B cell (primary cell): ENCODE results near the gene CHRNA4.

ENCODE experiments used
- EZH2 ChIP-seq: IDR thresholded peaks from 2 replicates; pipeline ENCODE4 v1.6.1; 2012; ENCODE audit warnings: borderline replicate concordance, low read depth, mild to moderate bottlenecking, moderate library complexity, low read length; ENCODE audit not compliant: insufficient read depth, poor library complexity, severe bottlenecking
- TF ChIP-seq, protein P1 (sequence below): fragments of 200-600 bp; IDR thresholded peaks from one replicate; pipeline ENCODE4 v1.8.0; 2022; ENCODE audit warnings: antibody characterized with exemption, mild to moderate bottlenecking

DNA sequence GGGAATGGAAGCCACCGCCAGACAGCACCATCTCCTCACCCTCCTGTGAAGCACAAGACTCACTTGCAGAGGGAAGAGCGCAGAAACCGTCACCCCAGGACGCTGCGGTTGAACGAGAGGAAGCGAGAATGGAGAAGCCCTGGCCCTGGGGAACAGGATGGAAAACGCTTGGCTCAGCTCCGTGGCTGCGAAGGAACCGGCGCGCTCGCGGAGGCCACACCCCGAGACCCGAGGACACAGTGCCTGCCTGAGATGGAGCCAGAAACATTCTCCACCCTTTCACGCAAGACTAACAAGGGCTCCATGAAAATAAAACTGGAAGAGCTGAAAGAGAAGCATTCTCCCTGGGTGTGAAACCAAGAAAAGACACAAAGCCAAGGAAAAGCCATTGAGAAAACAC is 25.3 kb upstream of the CHRNA4 start:
- TF ChIP-seq, protein P1, sequence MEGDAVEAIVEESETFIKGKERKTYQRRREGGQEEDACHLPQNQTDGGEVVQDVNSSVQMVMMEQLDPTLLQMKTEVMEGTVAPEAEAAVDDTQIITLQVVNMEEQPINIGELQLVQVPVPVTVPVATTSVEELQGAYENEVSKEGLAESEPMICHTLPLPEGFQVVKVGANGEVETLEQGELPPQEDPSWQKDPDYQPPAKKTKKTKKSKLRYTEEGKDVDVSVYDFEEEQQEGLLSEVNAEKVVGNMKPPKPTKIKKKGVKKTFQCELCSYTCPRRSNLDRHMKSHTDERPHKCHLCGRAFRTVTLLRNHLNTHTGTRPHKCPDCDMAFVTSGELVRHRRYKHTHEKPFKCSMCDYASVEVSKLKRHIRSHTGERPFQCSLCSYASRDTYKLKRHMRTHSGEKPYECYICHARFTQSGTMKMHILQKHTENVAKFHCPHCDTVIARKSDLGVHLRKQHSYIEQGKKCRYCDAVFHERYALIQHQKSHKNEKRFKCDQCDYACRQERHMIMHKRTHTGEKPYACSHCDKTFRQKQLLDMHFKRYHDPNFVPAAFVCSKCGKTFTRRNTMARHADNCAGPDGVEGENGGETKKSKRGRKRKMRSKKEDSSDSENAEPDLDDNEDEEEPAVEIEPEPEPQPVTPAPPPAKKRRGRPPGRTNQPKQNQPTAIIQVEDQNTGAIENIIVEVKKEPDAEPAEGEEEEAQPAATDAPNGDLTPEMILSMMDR, result no peak
- no peak for TF ChIP-seq EZH2
